22Rv1 (cell line): Measurements from ENCODE around the gene SLC9A9.

Experiments used
- H3K27ac ChIP-seq: fragments of 450-650 bp; 2 replicates; pipeline ENCODE4 v1.5.1; 2017
- ZFX ChIP-seq: fragments of 450-650 bp; IDR thresholded peaks from 2 replicates; pipeline ENCODE4 v1.6.1; 2017; ENCODE audit warnings: antibody characterized with exemption, borderline replicate concordance
- TF ChIP-seq, protein P1 (sequence below): fragments of 450-650 bp; IDR thresholded peaks from 2 replicates; pipeline ENCODE4 v1.5.1; 2017; ENCODE audit warnings: mild to moderate bottlenecking

The SLC9A9 gene

DNA sequence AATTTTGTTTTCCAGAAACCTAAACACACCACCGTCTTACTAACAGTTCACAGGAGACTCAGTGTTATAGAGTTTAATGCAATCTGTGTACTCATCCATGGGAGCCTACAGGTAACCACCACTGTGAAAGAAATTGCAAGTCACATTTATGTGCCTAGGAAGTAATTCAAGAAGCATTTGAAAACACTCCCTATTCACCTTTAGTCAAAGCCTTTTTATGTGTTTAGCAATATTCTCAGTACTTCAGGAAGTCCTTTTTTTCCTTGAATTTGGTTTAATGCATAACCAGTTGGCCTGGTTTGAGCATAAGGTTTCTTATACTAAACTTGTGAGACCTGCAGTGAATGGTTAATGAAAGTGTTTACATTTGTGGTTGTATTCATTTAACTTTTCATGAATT lies 382.6 kb downstream of the SLC9A9 start:
- no peak overlapping the region for H3K27ac ChIP-seq
- TF ChIP-seq, protein P1, sequence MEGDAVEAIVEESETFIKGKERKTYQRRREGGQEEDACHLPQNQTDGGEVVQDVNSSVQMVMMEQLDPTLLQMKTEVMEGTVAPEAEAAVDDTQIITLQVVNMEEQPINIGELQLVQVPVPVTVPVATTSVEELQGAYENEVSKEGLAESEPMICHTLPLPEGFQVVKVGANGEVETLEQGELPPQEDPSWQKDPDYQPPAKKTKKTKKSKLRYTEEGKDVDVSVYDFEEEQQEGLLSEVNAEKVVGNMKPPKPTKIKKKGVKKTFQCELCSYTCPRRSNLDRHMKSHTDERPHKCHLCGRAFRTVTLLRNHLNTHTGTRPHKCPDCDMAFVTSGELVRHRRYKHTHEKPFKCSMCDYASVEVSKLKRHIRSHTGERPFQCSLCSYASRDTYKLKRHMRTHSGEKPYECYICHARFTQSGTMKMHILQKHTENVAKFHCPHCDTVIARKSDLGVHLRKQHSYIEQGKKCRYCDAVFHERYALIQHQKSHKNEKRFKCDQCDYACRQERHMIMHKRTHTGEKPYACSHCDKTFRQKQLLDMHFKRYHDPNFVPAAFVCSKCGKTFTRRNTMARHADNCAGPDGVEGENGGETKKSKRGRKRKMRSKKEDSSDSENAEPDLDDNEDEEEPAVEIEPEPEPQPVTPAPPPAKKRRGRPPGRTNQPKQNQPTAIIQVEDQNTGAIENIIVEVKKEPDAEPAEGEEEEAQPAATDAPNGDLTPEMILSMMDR = no peak
- no peak for TF ChIP-seq ZFX

DNA sequence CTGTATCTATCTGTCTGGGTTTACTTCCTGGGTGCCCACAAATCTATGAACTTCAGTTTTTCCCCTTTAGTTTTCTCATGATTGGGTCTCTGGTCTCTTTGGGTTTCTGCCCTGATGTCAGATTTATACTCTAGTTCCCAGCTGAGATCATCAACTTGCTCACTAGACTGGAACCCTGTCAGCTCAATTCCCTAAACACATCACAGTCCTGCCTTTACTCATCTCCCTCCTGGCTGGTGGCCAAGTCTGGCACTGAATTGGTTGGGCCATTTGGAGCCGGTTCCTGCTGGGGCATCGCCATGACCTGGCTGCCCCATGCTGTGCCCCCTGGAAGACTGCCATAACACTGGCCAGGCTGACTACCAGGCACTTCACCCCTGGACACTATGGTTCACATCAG lies 383.4 kb downstream of the SLC9A9 start:
- TF ChIP-seq, protein P1 = no peak
- TF ChIP-seq ZFX = no peak
- no peak overlapping the region for H3K27ac ChIP-seq

DNA sequence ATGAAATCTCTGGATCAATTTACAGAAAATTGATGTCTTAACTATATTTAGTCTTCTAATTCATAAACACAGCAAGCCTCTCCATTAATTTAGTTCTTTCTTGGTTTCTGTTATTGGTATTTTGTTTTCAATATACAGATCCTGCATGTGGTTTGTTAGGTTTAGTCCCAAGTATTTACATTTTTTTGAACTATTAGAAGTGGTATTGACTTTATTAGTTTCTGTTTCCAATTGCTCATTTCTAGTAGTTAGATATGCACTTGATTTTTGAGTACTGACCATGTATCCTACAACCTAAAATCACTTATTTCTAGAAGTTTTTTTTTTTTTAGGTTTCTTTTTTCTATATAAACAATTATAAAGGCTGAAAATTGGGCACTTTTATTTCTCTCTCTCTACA lies 392.8 kb downstream of the SLC9A9 start:
- TF ChIP-seq ZFX = no peak
- TF ChIP-seq, protein P1 = no peak
- no peak overlapping the region for H3K27ac ChIP-seq

DNA sequence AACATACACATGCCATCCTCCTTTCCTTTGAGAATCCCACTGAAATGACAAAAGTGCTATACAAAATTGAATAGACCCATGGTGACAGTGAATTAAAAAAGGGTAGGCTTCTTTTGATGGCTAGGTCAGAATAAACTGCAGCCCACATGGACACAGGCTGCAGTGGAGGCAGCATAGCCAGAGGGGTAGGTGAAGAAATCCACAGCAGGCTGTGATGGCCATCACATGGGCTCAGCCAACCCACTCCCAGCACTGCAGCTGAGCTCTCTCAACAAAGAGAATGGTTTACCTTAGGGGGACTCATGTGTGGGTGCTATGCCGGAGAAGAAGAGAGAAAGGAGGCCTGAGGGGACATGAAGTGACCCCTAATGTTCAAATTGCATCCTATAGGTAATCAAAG lies 397.6 kb downstream of the SLC9A9 start:
- TF ChIP-seq, protein P1 = no peak
- no peak for TF ChIP-seq ZFX

DNA sequence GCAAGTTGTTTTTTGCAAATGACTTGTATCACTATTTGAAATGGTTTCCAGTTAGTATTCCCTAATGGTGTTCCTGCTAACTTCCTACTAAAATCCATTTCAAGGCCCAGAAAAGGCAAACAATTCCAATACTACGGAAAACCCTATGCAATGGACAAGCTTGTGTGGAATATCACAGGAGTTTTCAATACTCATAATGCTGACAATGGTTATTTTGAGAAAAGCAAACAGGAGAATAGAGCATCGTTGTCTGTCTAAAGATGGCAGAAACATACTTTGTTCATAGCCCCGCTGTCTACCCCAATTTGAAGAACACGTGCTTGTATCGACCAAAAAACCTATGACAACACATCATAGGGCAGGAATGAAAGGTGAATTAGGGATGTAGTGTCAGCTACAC lies 400.8 kb downstream of the SLC9A9 start:
- TF ChIP-seq, protein P1 = no peak
- TF ChIP-seq ZFX = no peak
- no peak overlapping the region for H3K27ac ChIP-seq

More for the DNA sequence above, 397.6 kb downstream of the SLC9A9 start:
- no peak overlapping the region for H3K27ac ChIP-seq

DNA sequence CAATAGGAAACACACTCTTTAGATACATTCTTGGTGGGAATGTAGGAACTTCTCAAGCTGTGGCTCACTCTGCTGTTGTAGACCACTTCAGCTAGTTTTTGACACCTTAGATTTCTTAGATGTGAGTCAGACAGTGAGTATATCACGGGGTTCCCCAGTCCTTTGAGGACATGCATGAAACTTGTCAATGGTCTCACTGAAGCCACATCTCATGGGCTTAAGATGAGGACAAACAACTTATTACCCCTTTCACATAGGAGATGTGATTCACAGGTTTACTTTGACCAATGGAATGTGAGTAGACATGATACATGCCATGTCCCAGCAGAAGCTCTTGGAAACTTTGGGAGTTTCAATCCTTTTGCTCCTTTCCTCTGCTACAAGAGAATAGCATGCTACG lies 403.1 kb downstream of the SLC9A9 start:
- TF ChIP-seq, protein P1 = no peak
- TF ChIP-seq ZFX = no peak
- no peak overlapping the region for H3K27ac ChIP-seq

DNA sequence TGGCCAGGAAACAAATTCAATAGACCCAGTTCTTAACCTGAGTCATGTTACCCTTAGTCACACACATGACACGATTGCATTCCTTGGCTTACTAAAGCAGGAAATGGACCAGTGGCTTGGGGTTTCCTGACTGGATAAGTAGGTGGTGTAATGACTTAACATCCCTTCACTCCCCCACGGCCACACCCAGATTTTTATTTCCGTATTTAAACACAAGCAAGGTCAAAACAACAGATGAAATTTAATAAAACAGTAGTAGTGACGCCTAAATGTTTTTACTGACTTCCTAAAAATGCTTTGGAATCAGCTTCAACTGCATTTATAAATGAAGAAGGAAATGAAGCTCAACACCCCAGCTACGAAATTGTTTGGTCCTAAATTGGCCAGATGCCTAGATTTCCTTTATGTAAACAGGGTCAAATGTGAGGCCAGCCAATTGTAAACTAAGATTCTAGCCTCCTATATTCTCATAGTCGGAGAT lies 404.4 kb downstream of the SLC9A9 start:
- TF ChIP-seq ZFX = no peak
- TF ChIP-seq, protein P1 = no peak
- H3K27ac ChIP-seq = no peak overlapping the region
